HepG2 (cell line): ENCODE data around the gene BPI. TPM values are rescaled to one million over a fixed set of nuclear protein-coding genes. Genes with fewer than 3 reads are reported as not detected.
A peak's percentile ranks its signal among the peaks of the same experiment; 100 is the strongest.

ENCODE experiments used
- BRD4 ChIP-seq: sonication (generic); formaldehyde crosslinking; IDR thresholded peaks from 2 replicates; pipeline ENCODE4 v1.4.0; 2020; ENCODE audit warnings: missing genetic modification reagents
- EED ChIP-seq: sonication (generic); formaldehyde crosslinking; IDR thresholded peaks from 2 replicates; pipeline ENCODE4 v1.5.0; 2020; ENCODE audit warnings: mild to moderate bottlenecking, missing genetic modification reagents
- ERF ChIP-seq: IDR thresholded peaks from 2 replicates; pipeline ENCODE4 v1.6.1; 2018; ENCODE audit warnings: missing biosample characterization, missing genetic modification reagents
- MED8 ChIP-seq: sonication (generic); formaldehyde crosslinking; IDR thresholded peaks from 2 replicates; pipeline ENCODE4 v1.8.1; 2023; ENCODE audit warnings: mild to moderate bottlenecking, missing genetic modification reagents; ENCODE audit not compliant: insufficient replicate concordance
- RAD51 ChIP-seq: fragments of 450-650 bp; IDR thresholded peaks from 2 replicates; pipeline ENCODE4 v1.6.1; 2016; ENCODE audit warnings: borderline replicate concordance
- ZNF660 ChIP-seq: sonication (generic); formaldehyde crosslinking; IDR thresholded peaks from 2 replicates; pipeline ENCODE4 v1.5.1; 2020; ENCODE audit warnings: mild to moderate bottlenecking, low read depth, missing genetic modification reagents, borderline replicate concordance
- ZNF709 ChIP-seq: sonication (generic); formaldehyde crosslinking; IDR thresholded peaks from 2 replicates; pipeline ENCODE4 v1.5.0; 2020; ENCODE audit warnings: mild to moderate bottlenecking, missing genetic modification reagents
- polyA plus RNA-seq, 8 experiments: library from polyadenylated mRNA; depleted of rRNA in 3 of 8; stranded (reverse) in 7 of 8; unstranded in 1 of 8; fragments of >200 nt; fragmentation: Illumina TruSeq in 4 of 8; extraction: Trizol in 4 of 8; gene quantifications; 2 replicates each; pipeline versions ENCODE4 v1.2.1 to v1.2.3, GENCODE V29; 2011 to 2016; ENCODE audit warnings: low read depth in 4 of 8, missing spikeins in 1 of 8, mixed read lengths in 1 of 8; ENCODE audit not compliant: insufficient read depth in 1 of 8
- total RNA-seq, 5 experiments: library from RNA; depleted of rRNA; stranded (reverse); fragments of >200 nt; fragmentation: Illumina TruSeq; extraction: Trizol; gene quantifications; 2 replicates each; pipeline ENCODE4 v1.2.3, GENCODE V29; 2016; ENCODE audit warnings: low read depth in 1 of 5
- TF ChIP-seq, protein P1 (sequence below): sonication (generic); formaldehyde crosslinking; IDR thresholded peaks from 2 replicates; pipeline ENCODE4 v1.5.0; 2020; ENCODE audit warnings: mild to moderate bottlenecking, missing genetic modification reagents, moderate library complexity
- TF ChIP-seq, protein P2 (sequence below): sonication (generic); formaldehyde crosslinking; IDR thresholded peaks from 2 replicates; pipeline ENCODE4 v1.5.1; 2020; ENCODE audit warnings: mild to moderate bottlenecking, missing genetic modification reagents, moderate library complexity
- TF ChIP-seq, protein P3 (sequence below): sonication (generic); formaldehyde crosslinking; IDR thresholded peaks from 2 replicates; pipeline ENCODE4 v1.4.0; 2020; ENCODE audit warnings: missing genetic modification reagents, borderline replicate concordance
- TF ChIP-seq, protein P4 (sequence below): sonication (generic); formaldehyde crosslinking; IDR thresholded peaks from 2 replicates; pipeline ENCODE4 v1.5.0; 2020; ENCODE audit warnings: mild to moderate bottlenecking, missing genetic modification reagents

The BPI gene
- total and polyA plus RNA-seq, 2 of the 13 experiments (the other 11 are each of a cell fraction or from before 2014, with no cell fraction given): not detected

DNA sequence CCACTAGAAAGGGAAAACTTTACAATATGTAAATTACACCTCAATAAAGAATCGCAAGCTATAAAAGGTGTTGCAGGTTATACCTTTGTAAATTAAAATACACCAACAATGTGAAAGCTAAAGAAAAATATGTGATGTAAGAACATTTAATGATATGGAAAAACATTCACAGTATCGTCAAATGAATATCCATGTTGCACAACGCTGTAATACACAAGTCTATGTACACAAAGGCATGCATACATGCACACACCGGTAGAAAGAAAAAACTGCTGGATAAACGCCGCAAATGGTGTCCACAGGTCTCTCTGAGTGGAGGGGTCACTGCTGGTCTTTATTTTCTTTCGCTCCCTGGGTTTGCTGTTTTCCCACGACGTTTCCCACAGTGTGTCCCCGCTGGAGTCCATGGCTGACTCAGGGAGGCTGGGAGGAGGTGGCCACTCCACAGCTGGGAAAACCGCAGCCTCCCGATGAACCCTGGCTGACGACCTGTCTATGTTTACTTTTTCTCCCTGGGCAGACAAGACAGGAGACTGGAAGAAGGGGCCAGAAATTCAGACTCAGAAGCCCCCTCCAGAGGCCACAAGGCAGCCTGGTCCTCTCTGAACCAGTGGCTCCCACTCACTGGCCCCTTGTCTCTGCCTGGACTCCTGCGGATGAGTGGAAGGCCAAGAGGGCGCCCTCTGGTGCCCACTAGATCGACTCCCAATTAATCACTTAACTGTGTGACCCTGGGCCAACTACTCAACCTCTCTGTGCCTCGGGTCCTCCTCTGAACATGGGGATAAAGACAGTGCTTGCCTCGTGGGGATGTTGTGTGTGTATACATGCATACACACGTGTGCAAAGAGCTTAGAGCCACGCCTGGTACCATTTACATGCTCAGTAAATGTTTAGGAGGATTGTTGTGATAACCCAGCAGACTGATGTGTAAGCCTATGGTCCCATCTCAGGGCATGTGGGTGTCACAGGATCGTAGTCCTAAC, 12.8 kb upstream of the BPI start (continued):
- TF ChIP-seq, protein P1, sequence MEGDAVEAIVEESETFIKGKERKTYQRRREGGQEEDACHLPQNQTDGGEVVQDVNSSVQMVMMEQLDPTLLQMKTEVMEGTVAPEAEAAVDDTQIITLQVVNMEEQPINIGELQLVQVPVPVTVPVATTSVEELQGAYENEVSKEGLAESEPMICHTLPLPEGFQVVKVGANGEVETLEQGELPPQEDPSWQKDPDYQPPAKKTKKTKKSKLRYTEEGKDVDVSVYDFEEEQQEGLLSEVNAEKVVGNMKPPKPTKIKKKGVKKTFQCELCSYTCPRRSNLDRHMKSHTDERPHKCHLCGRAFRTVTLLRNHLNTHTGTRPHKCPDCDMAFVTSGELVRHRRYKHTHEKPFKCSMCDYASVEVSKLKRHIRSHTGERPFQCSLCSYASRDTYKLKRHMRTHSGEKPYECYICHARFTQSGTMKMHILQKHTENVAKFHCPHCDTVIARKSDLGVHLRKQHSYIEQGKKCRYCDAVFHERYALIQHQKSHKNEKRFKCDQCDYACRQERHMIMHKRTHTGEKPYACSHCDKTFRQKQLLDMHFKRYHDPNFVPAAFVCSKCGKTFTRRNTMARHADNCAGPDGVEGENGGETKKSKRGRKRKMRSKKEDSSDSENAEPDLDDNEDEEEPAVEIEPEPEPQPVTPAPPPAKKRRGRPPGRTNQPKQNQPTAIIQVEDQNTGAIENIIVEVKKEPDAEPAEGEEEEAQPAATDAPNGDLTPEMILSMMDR: peak; percentile 89
- TF ChIP-seq, protein P2, sequence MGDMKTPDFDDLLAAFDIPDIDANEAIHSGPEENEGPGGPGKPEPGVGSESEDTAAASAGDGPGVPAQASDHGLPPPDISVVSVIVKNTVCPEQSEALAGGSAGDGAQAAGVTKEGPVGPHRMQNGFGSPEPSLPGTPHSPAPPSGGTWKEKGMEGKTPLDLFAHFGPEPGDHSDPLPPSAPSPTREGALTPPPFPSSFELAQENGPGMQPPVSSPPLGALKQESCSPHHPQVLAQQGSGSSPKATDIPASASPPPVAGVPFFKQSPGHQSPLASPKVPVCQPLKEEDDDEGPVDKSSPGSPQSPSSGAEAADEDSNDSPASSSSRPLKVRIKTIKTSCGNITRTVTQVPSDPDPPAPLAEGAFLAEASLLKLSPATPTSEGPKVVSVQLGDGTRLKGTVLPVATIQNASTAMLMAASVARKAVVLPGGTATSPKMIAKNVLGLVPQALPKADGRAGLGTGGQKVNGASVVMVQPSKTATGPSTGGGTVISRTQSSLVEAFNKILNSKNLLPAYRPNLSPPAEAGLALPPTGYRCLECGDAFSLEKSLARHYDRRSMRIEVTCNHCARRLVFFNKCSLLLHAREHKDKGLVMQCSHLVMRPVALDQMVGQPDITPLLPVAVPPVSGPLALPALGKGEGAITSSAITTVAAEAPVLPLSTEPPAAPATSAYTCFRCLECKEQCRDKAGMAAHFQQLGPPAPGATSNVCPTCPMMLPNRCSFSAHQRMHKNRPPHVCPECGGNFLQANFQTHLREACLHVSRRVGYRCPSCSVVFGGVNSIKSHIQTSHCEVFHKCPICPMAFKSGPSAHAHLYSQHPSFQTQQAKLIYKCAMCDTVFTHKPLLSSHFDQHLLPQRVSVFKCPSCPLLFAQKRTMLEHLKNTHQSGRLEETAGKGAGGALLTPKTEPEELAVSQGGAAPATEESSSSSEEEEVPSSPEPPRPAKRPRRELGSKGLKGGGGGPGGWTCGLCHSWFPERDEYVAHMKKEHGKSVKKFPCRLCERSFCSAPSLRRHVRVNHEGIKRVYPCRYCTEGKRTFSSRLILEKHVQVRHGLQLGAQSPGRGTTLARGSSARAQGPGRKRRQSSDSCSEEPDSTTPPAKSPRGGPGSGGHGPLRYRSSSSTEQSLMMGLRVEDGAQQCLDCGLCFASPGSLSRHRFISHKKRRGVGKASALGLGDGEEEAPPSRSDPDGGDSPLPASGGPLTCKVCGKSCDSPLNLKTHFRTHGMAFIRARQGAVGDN: peak; percentile 44
- TF ChIP-seq MED8 (CRISPR knock-in tag) (no peak), ZNF660 (no peak), ZNF709 (CRISPR knock-in tag) (0 out of 2 replicates have a peak, but pooled peaks have one; percentile 51), BRD4 (CRISPR knock-in tag) (no peak), ERF (CRISPR knock-in tag) (0 out of 2 replicates have a peak, but pooled peaks have one; percentile 56), EED (CRISPR knock-in tag) (no peak), RAD51 (no peak)
- TF ChIP-seq, protein P3, sequence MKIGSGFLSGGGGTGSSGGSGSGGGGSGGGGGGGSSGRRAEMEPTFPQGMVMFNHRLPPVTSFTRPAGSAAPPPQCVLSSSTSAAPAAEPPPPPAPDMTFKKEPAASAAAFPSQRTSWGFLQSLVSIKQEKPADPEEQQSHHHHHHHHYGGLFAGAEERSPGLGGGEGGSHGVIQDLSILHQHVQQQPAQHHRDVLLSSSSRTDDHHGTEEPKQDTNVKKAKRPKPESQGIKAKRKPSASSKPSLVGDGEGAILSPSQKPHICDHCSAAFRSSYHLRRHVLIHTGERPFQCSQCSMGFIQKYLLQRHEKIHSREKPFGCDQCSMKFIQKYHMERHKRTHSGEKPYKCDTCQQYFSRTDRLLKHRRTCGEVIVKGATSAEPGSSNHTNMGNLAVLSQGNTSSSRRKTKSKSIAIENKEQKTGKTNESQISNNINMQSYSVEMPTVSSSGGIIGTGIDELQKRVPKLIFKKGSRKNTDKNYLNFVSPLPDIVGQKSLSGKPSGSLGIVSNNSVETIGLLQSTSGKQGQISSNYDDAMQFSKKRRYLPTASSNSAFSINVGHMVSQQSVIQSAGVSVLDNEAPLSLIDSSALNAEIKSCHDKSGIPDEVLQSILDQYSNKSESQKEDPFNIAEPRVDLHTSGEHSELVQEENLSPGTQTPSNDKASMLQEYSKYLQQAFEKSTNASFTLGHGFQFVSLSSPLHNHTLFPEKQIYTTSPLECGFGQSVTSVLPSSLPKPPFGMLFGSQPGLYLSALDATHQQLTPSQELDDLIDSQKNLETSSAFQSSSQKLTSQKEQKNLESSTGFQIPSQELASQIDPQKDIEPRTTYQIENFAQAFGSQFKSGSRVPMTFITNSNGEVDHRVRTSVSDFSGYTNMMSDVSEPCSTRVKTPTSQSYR (CRISPR knock-in tag): 0 out of 2 replicates have a peak, but pooled peaks have one; percentile 19
- TF ChIP-seq, protein P4, sequence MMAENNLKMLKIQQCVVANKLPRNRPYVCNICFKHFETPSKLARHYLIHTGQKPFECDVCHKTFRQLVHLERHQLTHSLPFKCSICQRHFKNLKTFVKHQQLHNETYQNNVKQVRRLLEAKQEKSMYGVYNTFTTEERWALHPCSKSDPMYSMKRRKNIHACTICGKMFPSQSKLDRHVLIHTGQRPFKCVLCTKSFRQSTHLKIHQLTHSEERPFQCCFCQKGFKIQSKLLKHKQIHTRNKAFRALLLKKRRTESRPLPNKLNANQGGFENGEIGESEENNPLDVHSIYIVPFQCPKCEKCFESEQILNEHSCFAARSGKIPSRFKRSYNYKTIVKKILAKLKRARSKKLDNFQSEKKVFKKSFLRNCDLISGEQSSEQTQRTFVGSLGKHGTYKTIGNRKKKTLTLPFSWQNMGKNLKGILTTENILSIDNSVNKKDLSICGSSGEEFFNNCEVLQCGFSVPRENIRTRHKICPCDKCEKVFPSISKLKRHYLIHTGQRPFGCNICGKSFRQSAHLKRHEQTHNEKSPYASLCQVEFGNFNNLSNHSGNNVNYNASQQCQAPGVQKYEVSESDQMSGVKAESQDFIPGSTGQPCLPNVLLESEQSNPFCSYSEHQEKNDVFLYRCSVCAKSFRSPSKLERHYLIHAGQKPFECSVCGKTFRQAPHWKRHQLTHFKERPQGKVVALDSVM (CRISPR knock-in tag): peak; percentile 48; the same call in 1 of the 2 replicates
